NCI-H1048 (cell line): ENCODE data around the gene DECR2.
"Not testable (repeated sequence)": the region's sequence is repeated elsewhere in the genome, so short reads cannot be mapped to it uniquely, and the experiment has no call there.

Experiments used
- DNase-seq: peaks from one replicate; lab custom pipeline; 2025; lab: John Stamatoyannopoulos, UW

Gene DECR2

GRCh38 chr16:401468-402348 lies at the start of gene DECR2:
Gene DECR2 (plus strand): TSS chr16:401885. CDS start chr16:401964, 79 bp downstream.
- peak; percentile 37 for DNase-seq

- DNase-seq = peak; percentile 87
These were observed 48.9 kb upstream of the DECR2 start, which contains the start of gene AXIN1 for GRCh38 chr16:352547-353403. Gene AXIN1 (minus strand): TSS chr16:352723. CDS start chr16:347025, 5,698 bp downstream.

GRCh38 chr16:353404-354290 lies 48.0 kb upstream of the DECR2 start:
- no peak for DNase-seq

- DNase-seq = no peak
These were observed 47.3 kb upstream of the DECR2 start for GRCh38 chr16:354291-354881.

GRCh38 chr16:354971-355461 lies 46.7 kb upstream of the DECR2 start:
- no peak for DNase-seq

GRCh38 chr16:356741-357140 lies 44.9 kb upstream of the DECR2 start:
- DNase-seq = no peak

- no peak for DNase-seq
These were observed 42.5 kb upstream of the DECR2 start for GRCh38 chr16:359067-359763.

GRCh38 chr16:359871-360697 lies 41.6 kb upstream of the DECR2 start:
- no peak for DNase-seq

- no peak for DNase-seq
These were observed 40.9 kb upstream of the DECR2 start for GRCh38 chr16:360698-361336.

- DNase-seq = no peak
These were observed 40.3 kb upstream of the DECR2 start for GRCh38 chr16:361341-361871.

GRCh38 chr16:361872-362701 lies 39.6 kb upstream of the DECR2 start:
- DNase-seq = no peak

GRCh38 chr16:362702-362999 lies 39.0 kb upstream of the DECR2 start:
- DNase-seq = not testable (repeated sequence)

GRCh38 chr16:363110-363765 lies 38.4 kb upstream of the DECR2 start:
- DNase-seq = no peak

- no peak for DNase-seq
These were observed 37.8 kb upstream of the DECR2 start for GRCh38 chr16:363766-364490.

GRCh38 chr16:364595-365491 lies 36.8 kb upstream of the DECR2 start:
- DNase-seq = no peak

GRCh38 chr16:366476-366875 lies 35.2 kb upstream of the DECR2 start:
- DNase-seq = no peak
